NCI-H146 (cell line): Measurements from ENCODE around the gene CLRN1.
A peak's percentile ranks its signal among the peaks of the same experiment; 100 is the strongest.
"Not testable (repeated sequence)": the region's sequence is repeated elsewhere in the genome, so short reads cannot be mapped to it uniquely, and the experiment has no call there.

Experiments
- DNase-seq: peaks from one replicate; lab custom pipeline; 2025; lab: John Stamatoyannopoulos, UW

The CLRN1 gene

DNA sequence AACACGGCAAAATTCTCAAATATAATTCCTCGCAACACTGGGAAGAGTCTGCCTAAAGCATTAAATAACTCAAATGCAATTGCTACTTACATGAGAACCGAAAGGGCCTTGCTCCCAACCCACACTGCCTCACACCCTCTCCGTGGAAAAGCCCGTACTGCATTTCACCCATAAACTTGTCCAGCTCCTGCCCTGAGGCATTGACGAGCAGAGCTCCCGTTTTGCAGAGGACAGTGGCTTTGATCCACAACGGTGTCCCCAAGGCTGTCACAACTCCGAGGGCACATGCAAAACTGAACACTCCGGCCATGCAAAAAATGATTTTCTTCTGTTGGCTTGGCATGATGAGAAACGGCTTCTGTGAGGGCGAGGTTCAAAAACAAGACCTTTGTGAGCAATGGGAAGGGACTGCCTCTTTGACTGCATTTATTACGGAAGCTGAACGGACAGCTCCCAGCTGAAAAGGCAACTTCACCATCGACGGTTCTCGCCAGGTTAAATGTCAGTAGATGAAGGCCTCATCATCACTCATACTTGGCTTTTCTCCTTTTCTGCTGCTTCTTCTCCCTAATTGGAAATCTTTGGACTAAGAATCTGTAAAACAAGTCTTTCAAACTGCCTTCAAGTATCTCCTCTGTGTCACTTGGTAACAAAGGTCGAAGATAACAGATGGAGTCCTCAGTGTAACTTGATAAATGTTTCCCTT, at the start of gene CLRN1:
TSS of gene CLRN1 (minus strand) at position 362 of the 706 bp plus-strand sequence. CDS start at position 343, 19 bp downstream.
- no peak for DNase-seq

GRCh38 chr3:151016478-151016795, 43.9 kb upstream of the CLRN1 start:
- no peak for DNase-seq

GRCh38 chr3:151015767-151016477, 43.4 kb upstream of the CLRN1 start:
- no peak for DNase-seq

DNA sequence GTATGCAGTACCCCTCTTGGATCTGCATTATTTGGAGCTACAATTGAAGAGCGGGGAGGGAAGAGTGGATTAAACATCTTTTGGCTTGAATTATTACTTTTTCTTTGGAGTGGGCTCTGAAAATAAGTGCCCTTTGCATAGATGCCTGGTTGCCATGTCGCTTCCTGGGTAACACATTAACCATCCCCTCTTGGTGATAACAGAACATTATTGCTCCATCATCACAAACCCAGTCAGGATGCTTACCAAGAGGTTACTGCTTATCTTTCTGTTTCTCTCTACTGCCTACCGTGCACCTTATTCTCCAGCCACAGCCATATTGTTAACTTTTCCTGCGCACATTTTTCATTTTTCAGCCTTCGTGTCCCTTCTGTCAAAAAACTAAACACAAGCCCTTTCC, 42.7 kb upstream of the CLRN1 start:
- no peak for DNase-seq

GRCh38 chr3:151014501-151015018, 42.0 kb upstream of the CLRN1 start:
- DNase-seq: no peak

DNA sequence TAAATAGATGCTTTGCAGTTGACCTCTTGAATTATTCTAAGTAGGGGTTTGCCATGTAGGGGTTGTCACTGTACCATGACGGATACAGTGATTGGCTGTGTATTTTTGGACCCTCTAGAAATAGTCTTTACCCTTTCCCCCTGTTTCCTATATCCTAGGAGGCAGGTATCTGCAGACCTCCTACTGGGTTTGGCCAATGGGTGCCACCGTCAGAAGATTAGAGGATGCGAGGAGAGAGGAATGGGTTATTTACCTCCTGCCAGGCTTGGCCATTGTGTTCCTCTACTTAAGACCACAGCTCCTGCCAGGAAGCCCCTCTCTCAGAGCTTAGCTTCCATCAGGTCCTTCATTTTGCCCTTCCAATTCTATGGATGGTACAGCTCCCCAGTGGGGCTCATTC, 40.2 kb upstream of the CLRN1 start:
- DNase-seq: no peak

DNA sequence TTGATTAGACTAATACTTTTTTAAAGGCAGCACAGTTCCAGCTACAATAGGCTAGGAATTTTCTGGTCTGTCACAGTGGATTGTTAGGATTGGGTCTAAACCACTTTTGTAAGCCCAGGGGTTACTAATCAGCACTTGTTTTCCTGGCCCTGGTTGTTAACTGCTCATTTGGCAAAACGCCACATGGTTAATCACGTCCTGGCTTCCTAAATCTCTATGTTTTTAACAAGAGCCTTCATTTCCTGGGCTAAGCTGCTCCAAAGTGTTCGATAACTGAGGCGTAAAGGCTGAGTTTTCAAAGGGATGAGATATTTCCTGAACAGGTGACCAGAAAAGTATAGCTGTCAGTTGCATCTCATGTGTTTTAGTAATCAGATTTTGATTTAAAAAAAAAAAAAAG, 38.9 kb upstream of the CLRN1 start:
- peak; percentile 63 for DNase-seq

GRCh38 chr3:151009981-151010380, 37.5 kb upstream of the CLRN1 start:
- peak; percentile 21 for DNase-seq

GRCh38 chr3:151009430-151009829, 36.9 kb upstream of the CLRN1 start:
- DNase-seq: no peak

DNA sequence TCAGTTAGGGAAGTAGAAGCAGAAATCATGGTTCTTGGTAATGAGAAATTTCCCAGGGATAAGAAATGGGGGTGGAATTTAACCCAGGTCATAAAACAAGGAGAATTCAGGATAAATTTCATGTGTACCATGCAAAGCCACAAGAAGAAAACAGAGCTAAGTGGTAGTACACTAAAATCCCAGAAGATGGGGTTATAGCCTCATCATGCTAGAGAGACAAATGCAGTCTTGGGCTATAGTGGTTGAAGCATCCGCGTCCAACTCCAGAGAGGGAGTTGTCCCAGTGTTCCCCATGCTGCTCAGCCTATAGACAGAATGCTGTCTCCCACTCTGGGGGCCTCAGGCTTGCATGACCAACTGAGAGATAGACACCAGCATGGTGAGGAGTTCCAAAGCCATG, 36.2 kb upstream of the CLRN1 start:
- DNase-seq: peak; percentile 33

GRCh38 chr3:151003768-151004134, 31.2 kb upstream of the CLRN1 start:
- no peak for DNase-seq

GRCh38 chr3:151003029-151003767, 30.7 kb upstream of the CLRN1 start:
- peak; percentile 19 for DNase-seq

DNA sequence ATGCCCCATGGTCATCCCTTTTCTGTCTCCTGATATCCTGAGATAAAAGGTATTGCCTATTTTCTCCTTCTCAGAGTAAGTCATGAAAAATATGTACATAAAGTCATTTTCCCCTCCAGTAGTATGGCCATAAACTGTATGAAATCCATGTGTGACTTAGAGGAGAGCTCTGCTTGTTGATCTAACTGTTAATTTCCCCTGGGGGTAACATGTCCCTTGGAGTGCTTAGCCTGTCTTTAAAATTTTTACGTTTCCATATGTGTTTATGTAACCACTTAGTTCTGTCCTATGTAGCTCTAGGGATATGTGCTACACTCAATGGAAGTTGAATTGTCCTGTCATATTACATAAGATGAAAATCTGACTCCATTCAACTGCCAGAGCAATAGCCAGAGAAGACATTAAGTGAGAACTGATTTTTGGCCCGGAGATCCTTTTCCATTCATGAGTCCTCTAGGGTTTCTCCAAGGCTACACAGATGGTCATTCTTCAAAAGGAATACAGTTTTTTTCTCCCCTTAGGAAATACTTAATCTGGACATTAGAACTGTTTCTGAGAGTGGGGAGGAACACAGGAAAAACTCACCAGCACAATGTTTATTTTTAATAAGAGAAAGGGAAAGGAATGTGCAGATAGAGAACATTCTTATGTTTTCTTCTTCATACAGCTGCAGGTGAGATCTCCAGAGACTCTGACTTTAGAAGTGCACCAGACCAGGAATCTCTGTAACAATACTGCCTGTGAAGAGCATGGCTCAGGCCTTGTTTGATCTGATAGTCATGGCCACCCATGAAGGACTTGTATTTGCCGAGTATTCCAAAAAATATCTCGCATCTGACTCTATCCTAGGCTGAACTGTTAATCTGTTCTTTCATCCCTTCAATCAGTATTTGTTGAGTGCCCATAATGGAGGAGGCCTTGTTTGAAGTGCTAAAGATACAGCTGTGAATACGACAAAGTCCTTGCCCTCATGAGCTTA, 29.8 kb upstream of the CLRN1 start:
- no peak for DNase-seq

DNA sequence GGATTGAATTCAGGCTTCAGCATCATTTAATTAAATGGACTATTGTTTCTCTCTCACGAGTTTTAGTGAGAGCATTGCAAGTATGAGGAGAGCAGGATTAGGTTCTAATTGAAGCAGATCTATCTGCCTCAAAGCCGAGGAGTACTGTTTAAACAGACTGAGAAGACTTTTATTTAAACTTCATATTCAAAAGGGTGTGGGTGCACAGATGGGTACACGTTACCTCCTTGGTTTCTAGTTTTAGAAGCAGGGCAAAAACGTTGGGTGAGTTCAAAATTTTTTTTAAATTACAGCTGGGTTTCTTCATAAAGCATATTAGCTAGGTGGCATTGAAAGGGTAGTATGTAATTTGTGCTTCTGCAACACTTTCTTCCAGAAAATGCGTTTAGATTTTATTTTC, 26.5 kb upstream of the CLRN1 start:
- DNase-seq: no peak

GRCh38 chr3:150996731-150997130, 24.2 kb upstream of the CLRN1 start:
- DNase-seq: no peak

DNA sequence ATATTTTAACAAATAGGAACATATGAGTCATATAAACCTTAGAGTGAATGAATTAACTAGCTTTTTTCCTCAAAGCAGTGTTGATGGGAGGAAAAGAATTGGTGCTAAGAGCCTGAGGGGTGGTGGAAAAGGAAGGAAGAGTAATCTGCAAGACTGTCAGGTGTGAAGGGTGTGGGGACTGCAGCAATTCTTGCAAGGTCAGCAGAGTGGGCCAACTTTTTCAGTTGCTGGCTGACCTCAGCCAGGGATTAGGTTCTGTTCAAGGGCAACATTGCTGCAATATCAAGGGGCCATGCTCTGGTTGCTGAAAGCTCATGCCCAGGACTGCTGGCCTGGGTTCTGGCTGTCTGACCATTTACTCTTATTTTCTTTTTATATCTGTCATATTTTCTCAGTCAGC, 23.0 kb upstream of the CLRN1 start:
- no peak for DNase-seq

- DNase-seq: no peak
Measured at GRCh38 chr3:150989208-150989607, 16.7 kb upstream of the CLRN1 start.

DNA sequence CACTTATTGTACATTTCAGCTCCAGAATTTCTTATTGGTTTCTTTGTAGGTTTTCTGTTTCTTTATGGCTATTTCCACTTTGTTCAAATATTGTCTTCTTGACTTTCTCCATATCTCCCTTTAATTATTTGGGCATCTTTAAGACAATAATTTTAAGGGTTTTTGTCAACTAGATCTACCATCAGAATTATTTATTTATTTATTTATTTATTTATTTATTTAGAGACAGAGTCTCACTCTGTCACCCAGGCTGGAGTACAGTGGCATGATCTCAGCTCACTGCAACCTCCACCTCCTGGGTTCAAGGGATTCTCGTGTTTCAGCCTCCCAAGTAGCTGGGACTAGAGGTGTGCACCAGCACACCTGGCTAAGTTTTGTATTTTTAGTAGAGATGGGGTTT, 15.9 kb upstream of the CLRN1 start:
- not testable (repeated sequence) for DNase-seq

GRCh38 chr3:150985711-150986110, 13.2 kb upstream of the CLRN1 start:
- DNase-seq: no peak

DNA sequence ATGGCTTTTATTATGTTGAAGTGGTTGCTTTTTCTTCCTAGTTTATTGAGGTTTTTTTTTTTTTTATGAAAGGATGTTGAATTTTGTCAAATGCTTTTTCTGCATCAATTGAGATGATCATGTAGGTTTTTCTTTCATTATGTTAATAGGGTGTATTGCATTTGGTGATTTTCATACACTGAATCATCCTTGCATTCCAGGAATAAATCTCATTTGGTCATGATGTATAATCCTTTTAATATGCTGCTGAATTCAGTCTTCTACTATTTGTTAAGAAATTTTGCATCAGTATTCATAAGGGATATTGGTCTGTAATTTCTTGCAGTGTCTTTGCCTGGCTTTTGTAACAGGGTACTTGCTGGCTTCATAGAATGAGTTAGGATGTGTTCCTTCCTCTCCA, 11.5 kb upstream of the CLRN1 start:
- no peak for DNase-seq

DNA sequence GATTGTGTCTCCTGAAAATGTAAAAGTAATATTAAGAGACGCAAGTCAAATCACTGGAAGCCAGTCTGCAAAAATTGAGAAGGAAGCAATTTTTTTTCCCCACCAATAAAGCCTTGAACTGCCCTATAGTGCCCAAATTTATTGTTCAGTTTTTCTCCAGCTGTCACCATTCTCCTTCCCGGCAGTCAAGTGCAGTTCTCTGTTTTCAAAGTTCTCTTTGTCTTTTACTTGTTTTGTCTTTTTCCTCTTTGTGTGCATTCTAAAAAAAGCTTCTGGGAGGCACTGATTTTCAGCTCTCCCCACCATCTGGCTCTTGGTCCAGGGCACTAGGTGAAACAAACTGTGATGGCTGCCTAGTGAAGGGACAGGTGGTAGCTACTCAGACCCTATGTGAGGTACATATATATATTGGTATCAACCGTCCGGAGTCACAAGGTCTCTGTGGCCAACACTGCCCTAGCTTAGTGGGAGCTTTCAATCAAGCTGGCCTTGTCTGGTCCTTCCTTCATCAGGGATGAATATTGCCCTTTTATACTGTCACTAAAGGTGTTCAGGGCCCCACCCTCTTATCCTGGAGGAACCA, 6.1 kb upstream of the CLRN1 start:
- DNase-seq: no peak
